Measurements from ENCODE around the gene DENND1A. TPM values are rescaled to one million over a fixed set of nuclear protein-coding genes. Genes with fewer than 3 reads are reported as not detected.

The DENND1A gene
- total RNA-seq, 1 experiment from 2014 or later = 23.5 TPM

GRCh38 chr9:123848447-123849085 lies 81.4 kb downstream of the DENND1A start (continued):
- TF ChIP-seq STAT6 (CRISPR knock-in tag; conservative IDR thresholded peaks at IDR 0.05; ENCODE audit: low read depth) (no peak), NR3C1 (CRISPR knock-in tag; conservative IDR thresholded peaks at IDR 0.05; ENCODE audit: low read depth) (no peak), NR1H2 (CRISPR knock-in tag; IDR thresholded peaks at IDR 0.05) (no peak)

- CTCF ChIA-PET = no interaction called here
- TF ChIP-seq SP1 (CRISPR knock-in tag; conservative IDR thresholded peaks at IDR 0.05) (no peak), SMAD4 (CRISPR knock-in tag; IDR thresholded peaks at IDR 0.05) (no peak), JAZF1 (CRISPR knock-in tag; IDR thresholded peaks at IDR 0.05) (no peak), ZNF512 (CRISPR knock-in tag; IDR thresholded peaks at IDR 0.05; ENCODE audit: borderline replicate concordance) (no peak), HMGXB4 (CRISPR knock-in tag; IDR thresholded peaks at IDR 0.05) (no peak), GTF2I (CRISPR knock-in tag; conservative IDR thresholded peaks at IDR 0.05) (no peak), ATF1 (CRISPR knock-in tag; IDR thresholded peaks at IDR 0.05) (no peak), CBFB (CRISPR knock-in tag; IDR thresholded peaks at IDR 0.05; ENCODE audit: low read depth) (no peak), TCF7 (CRISPR knock-in tag; IDR thresholded peaks at IDR 0.05; ENCODE audit: low read depth) (no peak), EMX1 (CRISPR knock-in tag; IDR thresholded peaks at IDR 0.05) (no peak)
- TF ChIP-seq, protein P1, sequence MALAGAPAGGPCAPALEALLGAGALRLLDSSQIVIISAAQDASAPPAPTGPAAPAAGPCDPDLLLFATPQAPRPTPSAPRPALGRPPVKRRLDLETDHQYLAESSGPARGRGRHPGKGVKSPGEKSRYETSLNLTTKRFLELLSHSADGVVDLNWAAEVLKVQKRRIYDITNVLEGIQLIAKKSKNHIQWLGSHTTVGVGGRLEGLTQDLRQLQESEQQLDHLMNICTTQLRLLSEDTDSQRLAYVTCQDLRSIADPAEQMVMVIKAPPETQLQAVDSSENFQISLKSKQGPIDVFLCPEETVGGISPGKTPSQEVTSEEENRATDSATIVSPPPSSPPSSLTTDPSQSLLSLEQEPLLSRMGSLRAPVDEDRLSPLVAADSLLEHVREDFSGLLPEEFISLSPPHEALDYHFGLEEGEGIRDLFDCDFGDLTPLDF (CRISPR knock-in tag; IDR thresholded peaks at IDR 0.05) = no peak
- TF ChIP-seq, protein P2, sequence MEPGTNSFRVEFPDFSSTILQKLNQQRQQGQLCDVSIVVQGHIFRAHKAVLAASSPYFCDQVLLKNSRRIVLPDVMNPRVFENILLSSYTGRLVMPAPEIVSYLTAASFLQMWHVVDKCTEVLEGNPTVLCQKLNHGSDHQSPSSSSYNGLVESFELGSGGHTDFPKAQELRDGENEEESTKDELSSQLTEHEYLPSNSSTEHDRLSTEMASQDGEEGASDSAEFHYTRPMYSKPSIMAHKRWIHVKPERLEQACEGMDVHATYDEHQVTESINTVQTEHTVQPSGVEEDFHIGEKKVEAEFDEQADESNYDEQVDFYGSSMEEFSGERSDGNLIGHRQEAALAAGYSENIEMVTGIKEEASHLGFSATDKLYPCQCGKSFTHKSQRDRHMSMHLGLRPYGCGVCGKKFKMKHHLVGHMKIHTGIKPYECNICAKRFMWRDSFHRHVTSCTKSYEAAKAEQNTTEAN (CRISPR knock-in tag; IDR thresholded peaks at IDR 0.05) = no peak
- TF ChIP-seq, protein P3, sequence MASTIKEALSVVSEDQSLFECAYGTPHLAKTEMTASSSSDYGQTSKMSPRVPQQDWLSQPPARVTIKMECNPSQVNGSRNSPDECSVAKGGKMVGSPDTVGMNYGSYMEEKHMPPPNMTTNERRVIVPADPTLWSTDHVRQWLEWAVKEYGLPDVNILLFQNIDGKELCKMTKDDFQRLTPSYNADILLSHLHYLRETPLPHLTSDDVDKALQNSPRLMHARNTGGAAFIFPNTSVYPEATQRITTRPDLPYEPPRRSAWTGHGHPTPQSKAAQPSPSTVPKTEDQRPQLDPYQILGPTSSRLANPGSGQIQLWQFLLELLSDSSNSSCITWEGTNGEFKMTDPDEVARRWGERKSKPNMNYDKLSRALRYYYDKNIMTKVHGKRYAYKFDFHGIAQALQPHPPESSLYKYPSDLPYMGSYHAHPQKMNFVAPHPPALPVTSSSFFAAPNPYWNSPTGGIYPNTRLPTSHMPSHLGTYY (CRISPR knock-in tag; IDR thresholded peaks at IDR 0.05) = no peak
- POLR2A ChIA-PET = no interaction called here
- H3K27ac Mint-ChIP-seq = no peak overlapping the region
- H3K27me3 Mint-ChIP-seq (ENCODE audit: low read depth) = no peaks in the 10 kb centered on the region
- no peak for DNase-seq (ENCODE audit: low spot score)
- no peak overlapping the region for H3K4me3 Mint-ChIP-seq
- peaks cover 23% of the 10 kb centered on the region for H3K4me1 Mint-ChIP-seq
- H3K9me3 Mint-ChIP-seq = peaks cover 40% of the 10 kb centered on the region
- ATAC-seq = no peak
- peaks cover 47% of the 10 kb centered on the region for H3K36me3 Mint-ChIP-seq
These were observed 83.0 kb downstream of the DENND1A start for GRCh38 chr9:123846966-123847365.
